AG04449 (cell line): ENCODE data around the gene AQP11.
"Not testable (repeated sequence)": the region's sequence is repeated elsewhere in the genome, so short reads cannot be mapped to it uniquely, and the experiment has no call there.

Experiments used
- CTCF ChIA-PET: fragments of 350-600 bp; formaldehyde crosslinking; extraction: SDS; loops from one replicate; lab custom pipeline; 2021; ENCODE audit warnings: antibody characterized with exemption; lab: Yijun Ruan, JAX
- POLR2A ChIA-PET: fragments of 400-600, 350-600 bp; formaldehyde crosslinking; extraction: SDS; loops from one replicate; lab custom pipeline; 2020; ENCODE audit warnings: antibody characterized with exemption, inconsistent platforms; lab: Yijun Ruan, JAX
- DNase-seq: peaks from one replicate; pipeline ENCODE4 v3.0.0-alpha.2; 2010; ENCODE audit warnings: low read depth, low spot score
- H3K4me3 ChIP-seq: 2 replicates; pipeline ENCODE4 v1.5.1; 2011; ENCODE audit warnings: low read depth, mild to moderate bottlenecking, control low read depth, low read length
- CTCF ChIP-seq: IDR thresholded peaks from one replicate; pipeline ENCODE4 v1.5.1; 2011; ENCODE audit warnings: mild to moderate bottlenecking, moderate library complexity, low read length, control low read depth, inconsistent platforms; ENCODE audit not compliant: insufficient read depth; ENCODE audit errors: missing control alignments

Gene AQP11

GRCh38 chr11:77561257-77561656, 28.5 kb upstream of the AQP11 start:
- DNase-seq = no peak
- ChIA-PET POLR2A (no interaction called here), CTCF (interaction anchor here (0.9 to 6.1 kb wide), 3 partner anchors 12 to 365 kb away, joined by 3 to 44 read pairs (median 6); no protein-coding TSS in a partner anchor)
- H3K4me3 ChIP-seq = no peak overlapping the region
- no peak for TF ChIP-seq CTCF

GRCh38 chr11:77568306-77568705, 21.4 kb upstream of the AQP11 start:
- ChIA-PET POLR2A (no interaction called here), CTCF (interaction anchor here (0.6 to 1.4 kb wide), 2 partner anchors 10 to 51 kb away, joined by 3 read pairs; no protein-coding TSS in a partner anchor)
- TF ChIP-seq CTCF = no peak
- no peak overlapping the region for H3K4me3 ChIP-seq
- DNase-seq = no peak

- POLR2A ChIA-PET = no interaction called here
- CTCF ChIA-PET = interaction anchor here (0.6 to 1.4 kb wide), 2 partner anchors 9 to 50 kb away, joined by 3 read pairs; no protein-coding TSS in a partner anchor
- H3K4me3 ChIP-seq = no peak overlapping the region
- no peak for DNase-seq
- TF ChIP-seq CTCF = no peak
Observed at GRCh38 chr11:77568916-77569675, 20.7 kb upstream of the AQP11 start.

- no peak for TF ChIP-seq CTCF
- ChIA-PET POLR2A (no interaction called here), CTCF (interaction anchor here (1.4 kb wide), 1 partner anchor 50 kb away, joined by 3 read pairs; no protein-coding TSS in a partner anchor)
- no peak overlapping the region for H3K4me3 ChIP-seq
- DNase-seq = no peak
Observed at GRCh38 chr11:77569676-77570070, 20.1 kb upstream of the AQP11 start.

- POLR2A ChIA-PET, H3K4me3 ChIP-seq, DNase-seq: not testable (repeated sequence)
- CTCF ChIA-PET = interaction anchor here (1.6 kb wide), 1 partner anchor 23 kb away, joined by 7 read pairs; no protein-coding TSS in a partner anchor
Observed at GRCh38 chr11:77570896-77571295, 18.9 kb upstream of the AQP11 start.

GRCh38 chr11:77575428-77575827, 14.3 kb upstream of the AQP11 start:
- CTCF ChIA-PET = interaction anchor here (0.8 to 2.6 kb wide), 2 partner anchors 380 to 394 kb away, joined by 3 to 6 read pairs; no protein-coding TSS in a partner anchor
- POLR2A ChIA-PET = interaction anchor here (1.2 kb wide), 1 partner anchor 27 kb away, joined by 3 read pairs; no protein-coding TSS in a partner anchor
- not testable (repeated sequence) for H3K4me3 ChIP-seq, DNase-seq

GRCh38 chr11:77580712-77581337, 8.9 kb upstream of the AQP11 start:
- TF ChIP-seq CTCF = no peak
- CTCF ChIA-PET = no interaction called here
- POLR2A ChIA-PET = no interaction called here
- no peak overlapping the region for H3K4me3 ChIP-seq
- no peak for DNase-seq
